HUES6 (cell line): ENCODE data around the gene XRCC6.
"Not testable (repeated sequence)": the region's sequence is repeated elsewhere in the genome, so short reads cannot be mapped to it uniquely, and the experiment has no call there.

Experiments used
- H3K27ac ChIP-seq: 2 replicates; pipeline ENCODE4 v1.7.0; 2013; ENCODE audit warnings: low read depth, mild to moderate bottlenecking, low read length, inconsistent platforms
- H3K27me3 ChIP-seq: 2 replicates; pipeline ENCODE4 v1.6.1; 2013; ENCODE audit warnings: low read length; ENCODE audit not compliant: control insufficient read depth, insufficient read depth
- H3K36me3 ChIP-seq: 2 replicates; pipeline ENCODE4 v1.6.1; 2013; ENCODE audit warnings: low read length; ENCODE audit not compliant: control insufficient read depth, insufficient read depth
- H3K4me1 ChIP-seq: 2 replicates; pipeline ENCODE4 v1.6.1; 2013; ENCODE audit warnings: low read length; ENCODE audit not compliant: control insufficient read depth, insufficient read depth
- H3K4me3 ChIP-seq: 2 replicates; pipeline ENCODE4 v1.5.1; 2013; ENCODE audit warnings: low read depth, low read length
- H3K9ac ChIP-seq: one replicate; pipeline ENCODE4 v1.6.1; 2013; ENCODE audit warnings: mild to moderate bottlenecking, low read length
- H3K9me3 ChIP-seq: 2 replicates; pipeline ENCODE4 v1.6.1; 2013; ENCODE audit warnings: low read depth, low read length; ENCODE audit not compliant: control insufficient read depth, insufficient read depth

XRCC6 gene

DNA sequence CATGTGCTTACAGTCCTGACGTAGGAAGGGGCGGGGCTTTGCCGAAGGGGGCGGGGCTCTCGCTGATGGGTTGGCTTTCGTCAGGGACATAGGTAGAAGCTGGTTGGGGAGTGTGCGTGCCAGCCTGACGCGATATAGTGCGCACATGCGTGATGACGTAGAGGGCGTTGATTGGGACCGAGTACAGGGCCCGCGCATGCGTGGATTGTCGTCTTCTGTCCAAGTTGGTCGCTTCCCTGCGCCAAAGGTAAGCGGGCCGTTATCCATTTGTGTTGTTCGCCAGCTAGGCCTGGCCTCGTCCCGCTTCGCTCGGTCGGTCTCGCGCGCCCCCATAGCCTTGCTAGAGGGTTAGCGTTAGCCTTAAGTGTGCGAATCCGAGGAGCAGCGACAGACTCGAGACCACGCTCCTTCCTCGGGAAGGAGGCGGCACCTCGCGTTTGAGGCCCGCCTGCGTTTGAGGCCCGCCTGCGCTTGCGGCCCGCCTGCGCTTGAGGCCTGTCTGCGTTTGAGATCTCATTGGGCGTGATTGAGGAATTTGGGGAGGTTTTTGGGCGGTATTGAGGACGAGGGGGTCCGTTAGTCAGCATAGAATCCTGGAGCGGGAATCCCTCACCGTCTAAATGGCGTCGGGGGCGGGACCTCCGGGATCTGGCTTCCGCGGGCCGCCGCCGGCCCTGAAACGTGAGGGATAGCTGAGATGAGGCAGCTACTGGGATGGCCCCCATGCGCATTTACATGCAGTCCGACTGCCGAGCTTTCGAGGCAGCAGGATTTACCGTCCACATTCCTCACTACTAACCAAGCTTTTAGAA, at the start of gene XRCC6:
Gene XRCC6, plus strand, starts transcription at position 197 of the 812 bp plus-strand sequence. CDS start 710 bp downstream, outside the sequence.
- H3K27me3 ChIP-seq, result no peaks in the 10 kb centered on the region
- H3K9ac ChIP-seq, result peak within 1 kb of the TSS; percentile 96
- H3K27ac ChIP-seq, result peak within 1 kb of the TSS; percentile 98
- H3K4me3 ChIP-seq, result peak within 1 kb of the TSS; percentile 85
- H3K9me3 ChIP-seq, result no peaks in the 10 kb centered on the region
- H3K4me1 ChIP-seq, result peaks cover 14% of the 10 kb centered on the region; the same call in 1 of the 2 replicates
- H3K36me3 ChIP-seq, result peaks cover 37% of the 10 kb centered on the region

DNA sequence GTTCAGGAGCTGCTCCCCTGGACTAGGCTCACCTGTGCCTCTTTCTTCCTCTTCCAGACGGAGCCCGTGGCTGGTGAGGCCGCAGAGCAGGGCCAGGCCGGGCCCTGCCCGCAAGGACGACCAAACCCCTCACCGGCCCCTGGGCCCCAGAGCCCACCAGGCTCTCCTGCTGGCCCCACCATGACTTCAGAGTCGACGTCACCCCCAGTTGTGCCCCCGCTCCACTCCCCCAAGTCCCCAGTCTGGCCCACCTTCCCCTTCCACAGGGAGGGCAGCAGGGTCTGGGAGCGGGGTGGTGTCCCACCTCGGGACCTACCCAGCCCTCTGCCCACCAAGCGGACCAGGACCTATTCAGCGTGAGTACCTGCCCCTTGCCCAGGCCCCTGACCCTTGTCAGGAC, 49.3 kb upstream of the XRCC6 start:
- no peaks in the 10 kb centered on the region for H3K27me3 ChIP-seq
- H3K4me1 ChIP-seq, result no peaks in the 10 kb centered on the region
- no peak overlapping the region for H3K9ac ChIP-seq
- H3K9me3 ChIP-seq, result no peaks in the 10 kb centered on the region
- no peak overlapping the region for H3K27ac ChIP-seq
- no peaks in the 10 kb centered on the region for H3K36me3 ChIP-seq
- no peak overlapping the region for H3K4me3 ChIP-seq

DNA sequence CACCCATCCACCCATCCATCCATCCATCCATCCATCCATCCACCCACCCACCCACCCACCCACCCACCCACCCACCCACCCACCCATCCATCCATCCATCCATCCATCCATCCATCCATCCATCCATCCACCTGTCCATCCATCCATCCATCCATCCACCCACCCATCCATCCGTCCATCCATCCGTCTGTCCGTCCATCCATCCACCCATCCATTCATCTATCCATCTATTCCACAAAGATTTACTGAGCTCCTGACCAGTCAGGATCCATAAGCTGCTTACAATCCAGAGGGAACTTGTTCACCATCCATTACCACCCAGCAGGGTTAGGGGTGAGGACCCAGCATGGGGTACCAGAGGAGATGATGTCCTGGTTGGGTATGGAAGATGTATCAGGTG, 48.8 kb upstream of the XRCC6 start:
- H3K27me3 ChIP-seq, H3K9me3 ChIP-seq, H3K27ac ChIP-seq, H3K4me1 ChIP-seq, H3K36me3 ChIP-seq, H3K4me3 ChIP-seq, H3K9ac ChIP-seq: not testable (repeated sequence)

DNA sequence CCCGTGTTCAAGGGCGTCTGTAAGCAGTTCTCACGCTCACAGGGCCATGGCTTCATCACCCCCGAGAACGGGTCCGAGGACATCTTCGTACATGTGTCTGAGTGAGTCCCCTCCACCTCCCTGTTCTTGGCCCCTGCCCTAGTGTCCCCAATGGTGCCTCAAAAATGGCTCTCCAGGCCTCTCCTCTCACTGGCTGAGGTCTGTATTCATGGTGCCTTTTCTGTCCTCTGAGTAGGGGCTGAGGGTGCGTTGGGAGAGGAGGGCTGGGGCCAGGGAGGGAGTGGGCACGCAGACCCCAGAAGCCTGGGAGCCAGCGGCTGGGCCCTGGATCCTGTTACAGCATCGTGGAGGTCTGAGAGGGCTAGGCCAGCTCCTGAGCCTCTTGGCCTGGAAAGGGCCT, 47.4 kb upstream of the XRCC6 start:
- no peak overlapping the region for H3K9ac ChIP-seq
- H3K4me3 ChIP-seq, result no peak overlapping the region
- no peaks in the 10 kb centered on the region for H3K27me3 ChIP-seq
- no peaks in the 10 kb centered on the region for H3K36me3 ChIP-seq
- no peak overlapping the region for H3K27ac ChIP-seq
- H3K4me1 ChIP-seq, result no peaks in the 10 kb centered on the region
- no peaks in the 10 kb centered on the region for H3K9me3 ChIP-seq

DNA sequence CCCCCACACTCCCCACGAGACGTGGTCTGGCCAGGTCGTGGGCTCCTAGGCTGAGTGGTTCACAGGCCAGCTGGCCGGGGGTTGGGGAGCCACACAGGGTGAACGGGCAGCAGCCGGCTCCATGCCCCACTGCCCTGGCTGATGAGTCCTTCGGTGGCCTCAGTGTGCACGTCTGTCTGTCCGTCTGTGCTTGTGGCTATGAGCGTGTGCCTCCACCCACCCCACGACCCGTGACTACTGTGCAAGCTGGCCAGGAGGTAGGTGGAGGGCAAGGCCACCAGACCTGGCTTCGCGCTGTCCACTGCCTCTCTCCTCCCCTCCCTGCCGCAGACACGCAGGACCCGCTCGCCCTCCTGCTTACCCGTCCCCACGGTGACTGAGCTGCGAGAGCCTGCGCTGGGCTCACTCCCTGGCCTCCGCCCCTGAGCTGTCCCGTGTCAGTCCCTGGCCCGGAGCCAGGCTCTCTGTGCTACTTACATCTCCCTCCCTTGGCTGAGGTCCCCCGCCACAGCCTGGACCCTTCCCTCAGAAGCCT, 46.2 kb upstream of the XRCC6 start:
- no peaks in the 10 kb centered on the region for H3K36me3 ChIP-seq
- H3K9ac ChIP-seq, result no peak overlapping the region
- H3K4me1 ChIP-seq, result no peaks in the 10 kb centered on the region
- H3K4me3 ChIP-seq, result no peak overlapping the region
- no peaks in the 10 kb centered on the region for H3K9me3 ChIP-seq
- H3K27me3 ChIP-seq, result no peaks in the 10 kb centered on the region
- H3K27ac ChIP-seq, result no peak overlapping the region

DNA sequence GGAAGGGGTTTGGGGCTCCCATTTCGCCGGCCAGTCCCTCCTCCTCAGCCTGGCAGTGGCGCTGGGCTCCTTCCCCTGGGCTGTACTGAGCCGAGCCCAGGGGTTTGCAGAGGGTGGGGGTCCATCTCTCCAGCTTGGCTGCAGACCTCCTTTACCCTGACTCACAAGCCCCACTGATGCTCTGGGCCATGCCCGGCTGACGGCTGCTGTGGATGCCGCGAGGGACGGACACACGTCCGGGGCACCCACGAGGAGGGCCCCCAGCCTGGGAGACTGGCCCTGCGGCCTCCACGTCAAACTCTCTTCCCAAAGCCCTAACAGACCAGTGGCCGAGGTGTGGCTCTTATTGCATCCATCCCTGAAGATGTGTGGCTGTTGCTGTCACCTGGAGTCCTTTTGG, 45.6 kb upstream of the XRCC6 start:
- Histone ChIP-seq H3K9me3 (no peaks in the 10 kb centered on the region), H3K27me3 (no peaks in the 10 kb centered on the region), H3K27ac (no peak overlapping the region), H3K4me3 (no peak overlapping the region), H3K4me1 (no peaks in the 10 kb centered on the region), H3K9ac (no peak overlapping the region), H3K36me3 (no peaks in the 10 kb centered on the region)

GRCh38 chr22:41576877-41577276, 44.2 kb upstream of the XRCC6 start:
- H3K36me3 ChIP-seq, result no peaks in the 10 kb centered on the region
- no peaks in the 10 kb centered on the region for H3K27me3 ChIP-seq
- H3K4me1 ChIP-seq, result no peaks in the 10 kb centered on the region
- H3K4me3 ChIP-seq, result no peak overlapping the region
- H3K9me3 ChIP-seq, result no peaks in the 10 kb centered on the region
- no peak overlapping the region for H3K9ac ChIP-seq
- H3K27ac ChIP-seq, result no peak overlapping the region

GRCh38 chr22:41578114-41578513, 43.0 kb upstream of the XRCC6 start:
- no peak overlapping the region for H3K4me3 ChIP-seq
- no peak overlapping the region for H3K27ac ChIP-seq
- H3K9me3 ChIP-seq, result no peaks in the 10 kb centered on the region
- no peaks in the 10 kb centered on the region for H3K27me3 ChIP-seq
- peaks cover 2% of the 10 kb centered on the region; the same call in 1 of the 2 replicates for H3K4me1 ChIP-seq
- peaks cover 4% of the 10 kb centered on the region; the same call in 1 of the 2 replicates for H3K36me3 ChIP-seq
- no peak overlapping the region for H3K9ac ChIP-seq

GRCh38 chr22:41578818-41579217, 42.3 kb upstream of the XRCC6 start:
- H3K4me1 ChIP-seq, result peaks cover 2% of the 10 kb centered on the region; the same call in 1 of the 2 replicates
- no peak overlapping the region for H3K9ac ChIP-seq
- no peaks in the 10 kb centered on the region for H3K27me3 ChIP-seq
- peaks cover 9% of the 10 kb centered on the region for H3K36me3 ChIP-seq
- no peak overlapping the region for H3K4me3 ChIP-seq
- H3K27ac ChIP-seq, result no peak overlapping the region
- H3K9me3 ChIP-seq, result no peaks in the 10 kb centered on the region

DNA sequence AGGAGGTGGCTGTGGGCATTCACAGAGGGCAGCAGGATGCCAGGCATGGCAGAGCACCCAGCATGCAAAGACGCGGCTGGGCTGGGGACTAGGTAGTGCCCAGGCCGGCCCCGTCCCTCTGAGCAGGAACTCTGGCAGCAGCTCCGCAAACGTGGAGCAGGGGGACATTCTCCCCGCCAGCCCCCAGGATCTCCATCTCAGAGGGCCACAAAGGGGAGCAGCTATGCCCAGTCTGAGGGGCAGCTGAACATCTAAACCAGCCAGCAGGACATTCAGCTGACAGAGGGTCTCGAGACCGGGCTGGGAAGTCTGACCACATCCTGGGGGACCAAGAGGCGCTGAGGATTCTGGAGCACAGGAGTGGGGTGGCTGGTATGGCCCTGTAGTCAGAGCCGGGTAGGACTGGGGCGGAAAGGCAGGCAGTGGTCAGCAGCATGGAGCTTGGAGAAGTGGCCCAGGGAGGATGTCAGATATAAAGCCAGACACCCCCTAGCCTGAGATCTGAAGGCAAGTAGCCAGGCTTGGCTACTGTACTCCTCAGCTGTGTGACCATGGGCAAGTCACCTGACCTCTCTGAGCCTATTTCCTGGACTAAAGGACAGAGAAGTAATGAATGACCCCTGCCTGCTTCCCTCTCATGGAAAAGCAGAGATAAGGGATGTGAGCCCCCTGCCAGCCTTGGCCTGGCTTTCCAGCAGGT, 41.6 kb upstream of the XRCC6 start:
- Histone ChIP-seq H3K4me1 (peaks cover 2% of the 10 kb centered on the region; the same call in 1 of the 2 replicates), H3K9ac (no peak overlapping the region), H3K27me3 (no peaks in the 10 kb centered on the region), H3K36me3 (peaks cover 9% of the 10 kb centered on the region), H3K4me3 (no peak overlapping the region), H3K27ac (no peak overlapping the region), H3K9me3 (no peaks in the 10 kb centered on the region)

DNA sequence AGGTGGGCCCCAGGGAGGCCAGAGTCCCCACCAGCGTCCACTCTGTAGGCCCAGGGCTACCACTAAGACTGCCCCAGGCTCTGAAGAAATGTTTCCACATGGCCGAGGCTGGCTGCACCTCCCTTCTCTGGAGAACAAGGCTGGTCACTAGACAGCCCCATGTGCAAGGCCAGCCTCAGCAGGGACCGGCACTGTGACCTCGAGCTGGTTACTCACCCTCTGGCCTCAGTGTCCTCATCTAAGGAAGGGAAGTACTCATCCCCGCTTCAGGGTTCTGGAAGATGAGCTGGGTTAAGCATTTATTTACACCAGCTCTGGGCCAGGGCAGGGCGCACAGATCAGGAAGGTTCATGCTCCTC, 41.1 kb upstream of the XRCC6 start:
- Histone ChIP-seq H3K9me3 (no peaks in the 10 kb centered on the region), H3K36me3 (peaks cover 9% of the 10 kb centered on the region)

More for the DNA sequence above, 41.1 kb upstream of the XRCC6 start:
- H3K4me3 ChIP-seq, result no peak overlapping the region
- no peaks in the 10 kb centered on the region for H3K27me3 ChIP-seq
- H3K27ac ChIP-seq, result no peak overlapping the region
- H3K4me1 ChIP-seq, result peaks cover 2% of the 10 kb centered on the region; the same call in 1 of the 2 replicates
- no peak overlapping the region for H3K9ac ChIP-seq
